HEK293T (cell line): Measurements from ENCODE around the gene HTRA3.

Experiments used
- CTCF ChIA-PET: fragments of 350-600 bp; formaldehyde crosslinking; extraction: SDS; loops from one replicate; lab custom pipeline; 2021; ENCODE audit warnings: antibody characterized with exemption, inconsistent platforms; lab: Yijun Ruan, JAX
- POLR2A ChIA-PET: fragments of 350-600 bp; formaldehyde crosslinking; extraction: SDS; loops from one replicate; lab custom pipeline; 2020; ENCODE audit warnings: antibody characterized with exemption, inconsistent platforms; lab: Yijun Ruan, JAX
- DNase-seq: peaks from one replicate; pipeline ENCODE4 v3.0.0; 2012; ENCODE audit warnings: mixed read lengths; ENCODE audit errors: extremely low spot score
- ARNT ChIP-seq: fragments of 450-650 bp; IDR thresholded peaks from 2 replicates; pipeline ENCODE4 v1.6.1; 2017; ENCODE audit warnings: mild to moderate bottlenecking
- BHLHE40 ChIP-seq: fragments of 450-650 bp; IDR thresholded peaks from 2 replicates; pipeline ENCODE4 v1.6.1; 2016; ENCODE audit warnings: mild to moderate bottlenecking, moderate library complexity, borderline replicate concordance
- CTBP1 ChIP-seq: fragments of 450-650 bp; IDR thresholded peaks from 2 replicates; pipeline ENCODE4 v1.6.1; 2016; ENCODE audit warnings: borderline replicate concordance
- ELF4 ChIP-seq: fragments of 450-650 bp; IDR thresholded peaks from 2 replicates; pipeline ENCODE4 v1.6.1; 2017; ENCODE audit warnings: antibody characterized with exemption
- FOXA1 ChIP-seq: fragments of 450-650 bp; IDR thresholded peaks from 2 replicates; pipeline ENCODE4 v1.6.1; 2016; ENCODE audit warnings: mild to moderate bottlenecking
- FOXK2 ChIP-seq: fragments of 450-650 bp; IDR thresholded peaks from 2 replicates; pipeline ENCODE4 v1.6.1; 2016; ENCODE audit warnings: mild to moderate bottlenecking
- FOXM1 ChIP-seq: fragments of 450-650 bp; IDR thresholded peaks from 2 replicates; pipeline ENCODE4 v1.6.1; 2017; ENCODE audit warnings: mild to moderate bottlenecking, borderline replicate concordance
- HDGF ChIP-seq: fragments of 450-650 bp; IDR thresholded peaks from 2 replicates; pipeline ENCODE4 v1.6.1; 2017; ENCODE audit warnings: antibody characterized with exemption, borderline replicate concordance
- L3MBTL2 ChIP-seq: fragments of 450-650 bp; conservative IDR thresholded peaks from 2 replicates; pipeline ENCODE4 v1.6.1; 2016; ENCODE audit warnings: mild to moderate bottlenecking
- LEF1 ChIP-seq: fragments of 450-650 bp; IDR thresholded peaks from 2 replicates; pipeline ENCODE4 v1.6.1; 2017; ENCODE audit warnings: mild to moderate bottlenecking, borderline replicate concordance
- NFRKB ChIP-seq: fragments of 450-650 bp; IDR thresholded peaks from 2 replicates; pipeline ENCODE4 v1.6.1; 2016; ENCODE audit warnings: mild to moderate bottlenecking, moderate library complexity
- SP1 ChIP-seq: fragments of 450-650 bp; IDR thresholded peaks from 2 replicates; pipeline ENCODE4 v1.6.1; 2017
- SUZ12 ChIP-seq: fragments of 450-650 bp; IDR thresholded peaks from 2 replicates; pipeline ENCODE4 v1.6.1; 2016; ENCODE audit warnings: mild to moderate bottlenecking
- TARDBP ChIP-seq: fragments of 450-650 bp; IDR thresholded peaks from 2 replicates; pipeline ENCODE4 v1.6.1; 2016
- ZNF384 ChIP-seq: fragments of 450-650 bp; IDR thresholded peaks from 2 replicates; pipeline ENCODE4 v1.6.1; 2016
- TF ChIP-seq, protein P1 (sequence below): fragments of 450-650 bp; IDR thresholded peaks from 2 replicates; pipeline ENCODE4 v1.6.1; 2016

HTRA3 gene

DNA sequence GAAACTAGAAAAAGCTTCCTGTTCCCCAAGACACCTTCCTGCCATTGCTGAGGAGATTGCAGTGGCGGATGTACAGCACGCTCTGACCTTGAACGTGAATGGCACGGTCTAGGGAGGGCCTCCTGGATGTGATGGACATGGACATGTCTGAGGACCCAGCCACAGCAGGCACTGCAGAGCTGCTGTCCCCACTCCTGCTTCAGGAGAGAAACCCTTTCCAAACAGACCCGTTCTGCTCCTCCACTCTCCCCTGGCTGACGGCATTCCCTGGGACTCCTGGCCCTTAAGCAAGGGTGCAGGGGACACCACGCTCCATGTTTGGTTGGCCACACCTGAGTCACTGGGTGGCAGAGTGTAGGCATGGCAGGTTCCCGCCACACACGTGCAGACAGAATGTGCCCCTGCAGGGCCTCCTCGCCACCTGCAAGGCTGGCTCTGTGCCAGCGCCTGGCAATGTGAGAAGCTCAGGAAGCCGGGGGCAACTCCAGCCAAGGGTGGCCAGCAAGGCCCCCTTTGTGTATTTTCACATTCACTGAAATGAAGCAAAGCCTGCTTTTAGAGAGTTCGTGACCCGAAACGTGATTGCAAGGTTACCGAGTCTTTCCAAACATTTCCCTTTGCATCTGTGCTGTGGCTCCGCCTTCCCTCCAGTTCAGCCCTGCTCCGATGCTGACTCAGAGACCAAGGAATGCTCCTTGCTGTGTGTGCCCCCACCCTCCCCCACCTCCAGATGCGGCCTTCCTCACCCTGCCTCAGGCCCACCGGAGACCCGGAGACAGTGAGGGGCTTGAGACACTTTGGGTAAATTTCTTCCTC lies 46.1 kb downstream of the HTRA3 start:
- POLR2A ChIA-PET, result no interaction called here
- CTCF ChIA-PET, result interaction anchor here (0.6 kb wide), 1 partner anchor 589 kb away, joined by 4 read pairs; no protein-coding TSS in a partner anchor
- TF ChIP-seq CTBP1, result no peak
- no peak for TF ChIP-seq SP1
- TF ChIP-seq, protein P1, sequence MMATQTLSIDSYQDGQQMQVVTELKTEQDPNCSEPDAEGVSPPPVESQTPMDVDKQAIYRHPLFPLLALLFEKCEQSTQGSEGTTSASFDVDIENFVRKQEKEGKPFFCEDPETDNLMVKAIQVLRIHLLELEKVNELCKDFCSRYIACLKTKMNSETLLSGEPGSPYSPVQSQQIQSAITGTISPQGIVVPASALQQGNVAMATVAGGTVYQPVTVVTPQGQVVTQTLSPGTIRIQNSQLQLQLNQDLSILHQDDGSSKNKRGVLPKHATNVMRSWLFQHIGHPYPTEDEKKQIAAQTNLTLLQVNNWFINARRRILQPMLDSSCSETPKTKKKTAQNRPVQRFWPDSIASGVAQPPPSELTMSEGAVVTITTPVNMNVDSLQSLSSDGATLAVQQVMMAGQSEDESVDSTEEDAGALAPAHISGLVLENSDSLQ, result no peak
- TF ChIP-seq TARDBP, result no peak
- no peak for TF ChIP-seq HDGF
- TF ChIP-seq L3MBTL2, result no peak
- DNase-seq, result no peak

DNA sequence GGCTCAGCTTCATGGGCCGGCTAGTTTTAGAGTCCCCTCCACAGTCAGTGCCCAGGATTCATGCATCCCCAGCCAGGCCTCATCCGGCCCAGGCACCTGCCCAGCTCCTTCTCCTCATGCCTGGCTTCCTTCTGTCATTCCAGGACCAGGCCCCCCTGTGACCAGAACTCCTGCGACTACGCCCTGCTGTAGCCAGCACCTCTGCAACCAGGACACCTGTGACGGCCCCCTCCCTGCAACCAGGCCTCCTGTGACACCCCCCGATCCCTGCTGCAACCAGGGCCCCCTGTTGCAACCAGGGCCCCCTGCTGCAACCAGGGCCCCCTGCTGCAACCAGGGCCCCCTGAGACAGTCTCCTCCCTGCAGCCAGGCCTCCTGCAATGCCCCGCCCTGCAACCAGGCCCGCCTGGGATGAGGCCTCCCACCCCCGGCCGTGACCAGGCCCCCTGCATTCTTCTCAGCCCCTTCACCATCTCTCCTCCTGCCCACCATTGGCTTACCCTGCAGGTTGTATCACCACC lies 46.8 kb downstream of the HTRA3 start:
- ChIA-PET POLR2A (no interaction called here), CTCF (interaction anchor here (0.6 kb wide), 1 partner anchor 589 kb away, joined by 4 read pairs; no protein-coding TSS in a partner anchor)
- no peak for DNase-seq
- TF ChIP-seq NFRKB, result no peak
- TF ChIP-seq, protein P1, result no peak
- TF ChIP-seq BHLHE40, result no peak
- TF ChIP-seq ARNT, result no peak
- TF ChIP-seq TARDBP, result no peak
- TF ChIP-seq FOXM1, result no peak
- TF ChIP-seq FOXA1, result no peak
- TF ChIP-seq HDGF, result no peak
- TF ChIP-seq ELF4, result no peak
- TF ChIP-seq LEF1, result no peak
- no peak for TF ChIP-seq SUZ12
- no peak for TF ChIP-seq ZNF384
- TF ChIP-seq SP1, result no peak
- TF ChIP-seq FOXK2, result no peak

DNA sequence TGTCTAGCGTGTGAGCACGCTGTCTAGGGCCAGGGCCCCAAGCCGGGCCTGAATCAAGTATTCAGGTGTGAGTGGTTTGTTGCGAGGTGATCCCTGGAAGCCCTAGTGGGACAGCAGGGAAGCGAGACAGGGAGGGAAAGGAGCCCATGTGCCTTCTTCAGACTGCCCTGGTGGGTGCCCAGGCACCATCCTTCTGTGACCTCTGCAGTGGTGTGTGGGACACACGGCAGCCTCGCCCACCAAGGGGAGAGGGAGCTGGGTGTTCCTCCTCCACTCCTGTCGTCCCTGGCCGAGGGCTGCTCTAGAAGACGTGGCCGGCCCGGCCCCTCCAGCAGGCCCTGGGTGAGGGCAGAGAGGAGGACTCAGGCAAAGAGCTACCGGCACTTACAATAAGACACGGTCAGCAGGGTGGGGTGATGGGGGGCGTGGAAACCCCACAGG lies 47.4 kb downstream of the HTRA3 start:
- no peak for DNase-seq
- TF ChIP-seq NFRKB, result no peak
- TF ChIP-seq ZNF384, result no peak
- TF ChIP-seq SUZ12, result no peak
- TF ChIP-seq FOXA1, result no peak
- TF ChIP-seq ELF4, result no peak
- TF ChIP-seq BHLHE40, result no peak
- no peak for TF ChIP-seq CTBP1
- no peak for TF ChIP-seq HDGF
- TF ChIP-seq, protein P1, result no peak
- CTCF ChIA-PET, result no interaction called here
- POLR2A ChIA-PET, result no interaction called here

DNA sequence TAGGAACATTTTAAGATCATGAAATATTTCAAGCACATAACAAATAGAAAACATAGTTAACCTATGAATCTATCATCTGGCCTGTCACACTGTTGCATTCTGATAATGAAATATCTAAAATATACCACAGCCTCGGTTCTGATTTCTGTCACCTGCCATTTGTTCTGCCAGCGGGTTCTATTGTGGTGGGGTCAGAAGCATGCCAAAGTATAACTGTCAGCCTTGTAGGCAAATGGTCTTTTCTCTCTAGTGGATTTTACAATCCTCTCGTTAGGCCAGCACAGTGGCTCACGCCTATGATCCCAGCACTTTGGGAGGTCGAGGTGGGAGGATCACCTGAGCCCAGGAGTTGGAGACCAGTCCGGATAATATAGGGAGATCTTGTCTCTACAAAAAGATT lies 47.9 kb downstream of the HTRA3 start:
- no peak for DNase-seq
- CTCF ChIA-PET, result no interaction called here
- POLR2A ChIA-PET, result no interaction called here
- TF ChIP-seq FOXA1 (no peak), CTBP1 (no peak)

DNA sequence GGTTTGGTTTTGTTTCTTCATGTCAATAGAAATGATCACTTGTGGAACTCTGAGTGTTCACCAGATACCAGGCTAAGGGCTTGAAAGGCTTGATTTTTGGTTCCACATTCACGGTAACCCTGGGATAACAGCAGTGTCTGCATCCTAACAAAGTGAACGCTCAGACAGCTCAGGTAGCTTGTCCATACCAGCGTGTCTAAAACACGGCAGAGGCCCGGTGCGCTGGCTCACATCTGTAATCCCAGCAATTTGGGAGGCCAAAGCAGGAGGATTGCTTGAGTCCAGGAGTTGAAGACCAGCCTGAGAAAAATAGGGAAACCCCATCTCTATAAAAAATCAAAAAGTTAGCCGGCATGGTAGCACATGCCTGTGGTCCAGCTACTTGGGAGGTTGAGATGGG lies 49.0 kb downstream of the HTRA3 start:
- TF ChIP-seq BHLHE40 (no peak), L3MBTL2 (no peak), CTBP1 (no peak)
- TF ChIP-seq, protein P1, result no peak
- no peak for DNase-seq
- POLR2A ChIA-PET, result no interaction called here
- CTCF ChIA-PET, result no interaction called here

DNA sequence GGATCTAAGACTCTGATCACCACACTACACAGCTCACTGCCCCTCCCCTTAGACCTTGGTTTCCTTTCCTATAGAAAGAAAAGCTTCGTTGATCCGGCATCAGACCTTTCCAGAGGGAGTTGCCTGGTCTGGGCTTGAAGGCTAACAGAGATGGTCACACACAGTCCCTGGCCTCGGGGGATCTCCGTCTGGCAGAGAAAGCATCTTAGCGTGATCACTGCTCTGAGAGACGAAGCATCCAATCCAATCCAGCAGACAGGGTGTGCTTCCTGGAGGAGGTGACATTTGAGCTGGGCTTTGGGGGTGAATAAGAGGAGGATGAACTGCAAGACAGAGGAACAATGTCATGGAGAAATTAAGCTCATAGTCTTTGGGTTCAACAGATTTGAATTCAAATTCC lies 49.5 kb downstream of the HTRA3 start:
- no peak for DNase-seq
- CTCF ChIA-PET, result no interaction called here
- TF ChIP-seq FOXK2 (no peak), FOXM1 (no peak), SUZ12 (no peak), TARDBP (no peak), L3MBTL2 (no peak), FOXA1 (no peak), HDGF (no peak), CTBP1 (no peak), ELF4 (no peak), SP1 (no peak), ARNT (no peak), LEF1 (no peak), ZNF384 (no peak), BHLHE40 (no peak), NFRKB (no peak)
- TF ChIP-seq, protein P1, result no peak
- POLR2A ChIA-PET, result no interaction called here
